HEK293 (cell line): ENCODE data around the gene PHF12.
A peak's percentile ranks its signal among the peaks of the same experiment; 100 is the strongest.

Source experiments
- CTCF ChIA-PET: fragments of 350-600 bp; formaldehyde crosslinking; extraction: SDS; loops from one replicate; lab custom pipeline; 2021; ENCODE audit warnings: antibody characterized with exemption; lab: Yijun Ruan, JAX
- POLR2A ChIA-PET: fragments of 300-600 bp; formaldehyde crosslinking; extraction: SDS; loops from one replicate; lab custom pipeline; 2020; ENCODE audit warnings: antibody characterized with exemption, inconsistent platforms; lab: Yijun Ruan, JAX
- H3K27ac ChIP-seq: fragments of 200-500 bp; sonication (Bioruptor generic); 2 replicates; pipeline ENCODE4 v1.5.1; 2014; ENCODE audit warnings: low read depth, low read length, control low read depth, inconsistent platforms; ENCODE audit errors: extremely low read depth
- H3K36me3 ChIP-seq, 2 experiments: fragments of 200-500 bp in 1 of 2; sonication (Bioruptor generic) in 1 of 2; 1 replicate in 1 of 2; 2 replicates in 1 of 2; pipeline ENCODE4 v1.5.1; 2014 to 2017; ENCODE audit warnings: inconsistent platforms in 2 of 2, low read length in 2 of 2; ENCODE audit not compliant: control insufficient read depth in 2 of 2, insufficient read depth in 1 of 2
- H3K4me1 ChIP-seq: fragments of 200-500 bp; sonication (Bioruptor generic); 2 replicates; pipeline ENCODE4 v1.5.1; 2014; ENCODE audit warnings: mild to moderate bottlenecking, low read length, inconsistent platforms; ENCODE audit not compliant: control insufficient read depth, insufficient read depth
- H3K4me3 ChIP-seq: 2 replicates; pipeline ENCODE4 v1.5.1; 2011; ENCODE audit warnings: low read depth, mild to moderate bottlenecking, control low read depth, low read length, moderate library complexity
- H3K9me3 ChIP-seq: fragments of 200-500 bp; sonication (Bioruptor generic); 2 replicates; pipeline ENCODE4 v1.5.1; 2014; ENCODE audit warnings: low read depth, low read length, inconsistent platforms; ENCODE audit not compliant: control insufficient read depth, insufficient read depth
- BCL11A ChIP-seq: fragments of 450-650 bp; formaldehyde crosslinking; IDR thresholded peaks from 2 replicates; pipeline ENCODE4 v1.5.1; 2016; ENCODE audit warnings: low read depth, missing biosample characterization, missing genetic modification characterization
- FEZF1 ChIP-seq: fragments of 450-650 bp; formaldehyde crosslinking; IDR thresholded peaks from 2 replicates; pipeline ENCODE4 v1.5.1; 2016; ENCODE audit warnings: missing biosample characterization, missing genetic modification characterization
- GLIS1 ChIP-seq: fragments of 450-650 bp; formaldehyde crosslinking; IDR thresholded peaks from 2 replicates; pipeline ENCODE4 v1.5.1; 2016; ENCODE audit warnings: missing biosample characterization, missing genetic modification characterization
- MZF1 ChIP-seq: fragments of 450-650 bp; formaldehyde crosslinking; IDR thresholded peaks from 2 replicates; pipeline ENCODE4 v1.5.1; 2017; ENCODE audit warnings: missing biosample characterization, missing genetic modification characterization, borderline replicate concordance
- REPIN1 ChIP-seq: fragments of 450-650 bp; formaldehyde crosslinking; IDR thresholded peaks from 2 replicates; pipeline ENCODE4 v1.5.1; 2017; ENCODE audit warnings: missing biosample characterization, missing genetic modification characterization, low read depth
- SALL2 ChIP-seq: fragments of 450-650 bp; formaldehyde crosslinking; IDR thresholded peaks from 2 replicates; pipeline ENCODE4 v1.5.0; 2017; ENCODE audit warnings: missing biosample characterization, mild to moderate bottlenecking, missing genetic modification characterization, borderline replicate concordance
- WT1 ChIP-seq: fragments of 450-650 bp; formaldehyde crosslinking; IDR thresholded peaks from 2 replicates; pipeline ENCODE4 v1.5.1; 2016; ENCODE audit warnings: missing biosample characterization, missing genetic modification characterization
- ZNF148 ChIP-seq: fragments of 450-650 bp; formaldehyde crosslinking; IDR thresholded peaks from 2 replicates; pipeline ENCODE4 v1.5.0; 2017; ENCODE audit warnings: missing biosample characterization, missing genetic modification characterization, borderline replicate concordance
- ZNF175 ChIP-seq: fragments of 450-650 bp; formaldehyde crosslinking; IDR thresholded peaks from 2 replicates; pipeline ENCODE4 v1.5.1; 2016; ENCODE audit warnings: missing biosample characterization, missing genetic modification characterization
- ZNF184 ChIP-seq: fragments of 450-650 bp; IDR thresholded peaks from 2 replicates; pipeline ENCODE4 v1.5.1; 2018; ENCODE audit warnings: missing biosample characterization, mild to moderate bottlenecking, missing genetic modification characterization
- ZNF280D ChIP-seq: fragments of 450-650 bp; formaldehyde crosslinking; IDR thresholded peaks from 2 replicates; pipeline ENCODE4 v1.5.1; 2016; ENCODE audit warnings: missing biosample characterization, missing genetic modification characterization
- ZNF292 ChIP-seq: fragments of 450-650 bp; formaldehyde crosslinking; IDR thresholded peaks from 2 replicates; pipeline ENCODE4 v1.5.1; 2016; ENCODE audit warnings: low read depth, missing biosample characterization, missing genetic modification characterization, borderline replicate concordance
- ZNF48 ChIP-seq: fragments of 450-650 bp; formaldehyde crosslinking; IDR thresholded peaks from 2 replicates; pipeline ENCODE4 v1.5.1; 2016; ENCODE audit warnings: missing biosample characterization, missing genetic modification characterization
- ZNF600 ChIP-seq: fragments of 450-650 bp; formaldehyde crosslinking; IDR thresholded peaks from 2 replicates; pipeline ENCODE4 v1.5.1; 2016; ENCODE audit warnings: missing biosample characterization, missing genetic modification characterization
- ZNF624 ChIP-seq: fragments of 450-650 bp; formaldehyde crosslinking; IDR thresholded peaks from 2 replicates; pipeline ENCODE4 v1.5.1; 2017; ENCODE audit warnings: missing biosample characterization, missing genetic modification characterization
- ZNF639 ChIP-seq: fragments of 450-650 bp; formaldehyde crosslinking; IDR thresholded peaks from 2 replicates; pipeline ENCODE4 v1.5.1; 2016; ENCODE audit warnings: missing biosample characterization, missing genetic modification characterization
- ZNF645 ChIP-seq: fragments of 450-650 bp; formaldehyde crosslinking; IDR thresholded peaks from 2 replicates; pipeline ENCODE4; 2016; ENCODE audit warnings: missing biosample characterization, missing genetic modification characterization
- ZNF704 ChIP-seq: fragments of 450-650 bp; formaldehyde crosslinking; IDR thresholded peaks from 2 replicates; pipeline ENCODE4 v1.5.1; 2016; ENCODE audit warnings: missing biosample characterization, missing genetic modification characterization
- ZNF830 ChIP-seq: fragments of 450-650 bp; IDR thresholded peaks from 2 replicates; pipeline ENCODE4 v1.5.0; 2018; ENCODE audit warnings: missing biosample characterization, missing genetic modification characterization, low read depth, mild to moderate bottlenecking, moderate library complexity
- TF ChIP-seq, protein P1 (sequence below): fragments of 450-650 bp; formaldehyde crosslinking; IDR thresholded peaks from 2 replicates; pipeline ENCODE4 v1.5.1; 2016; ENCODE audit warnings: missing biosample characterization, missing genetic modification characterization

The PHF12 gene

DNA sequence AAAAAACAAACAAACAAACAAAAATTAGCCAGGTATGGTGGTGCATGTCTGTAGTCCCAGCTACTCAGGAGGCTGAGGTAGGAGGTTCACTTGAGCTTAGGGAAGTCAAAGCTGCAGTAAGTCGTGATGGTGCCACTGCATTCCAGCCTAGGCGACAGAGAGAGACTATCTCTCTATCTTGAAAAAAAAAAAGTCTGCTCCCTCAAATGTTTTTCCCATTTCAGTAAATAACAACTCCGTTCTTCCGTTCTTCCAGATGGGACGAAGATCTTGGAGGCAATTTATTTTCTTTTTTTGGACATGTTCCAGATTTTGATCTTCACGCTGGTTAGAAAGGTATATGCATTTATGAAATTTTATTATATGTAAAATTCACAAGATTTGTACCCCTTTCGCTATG, 77.5 kb downstream of the PHF12 start:
- TF ChIP-seq ZNF704 (no peak), BCL11A (tag by site-specific recombination) (no peak), ZNF624 (tag by site-specific recombination) (no peak), SALL2 (tag by site-specific recombination) (no peak), FEZF1 (tag by site-specific recombination) (no peak), WT1 (no peak), ZNF184 (tag by site-specific recombination) (no peak), ZNF600 (tag by site-specific recombination) (no peak), ZNF830 (tag by site-specific recombination) (no peak), ZNF148 (tag by site-specific recombination) (no peak), ZNF645 (no peak)
- TF ChIP-seq, protein P1, sequence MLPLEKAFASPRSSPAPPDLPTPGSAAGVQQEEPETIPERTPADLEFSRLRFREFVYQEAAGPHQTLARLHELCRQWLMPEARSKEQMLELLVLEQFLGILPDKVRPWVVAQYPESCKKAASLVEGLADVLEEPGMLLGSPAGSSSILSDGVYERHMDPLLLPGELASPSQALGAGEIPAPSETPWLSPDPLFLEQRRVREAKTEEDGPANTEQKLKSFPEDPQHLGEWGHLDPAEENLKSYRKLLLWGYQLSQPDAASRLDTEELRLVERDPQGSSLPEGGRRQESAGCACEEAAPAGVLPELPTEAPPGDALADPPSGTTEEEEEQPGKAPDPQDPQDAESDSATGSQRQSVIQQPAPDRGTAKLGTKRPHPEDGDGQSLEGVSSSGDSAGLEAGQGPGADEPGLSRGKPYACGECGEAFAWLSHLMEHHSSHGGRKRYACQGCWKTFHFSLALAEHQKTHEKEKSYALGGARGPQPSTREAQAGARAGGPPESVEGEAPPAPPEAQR (tag by site-specific recombination), result no peak
- ChIA-PET POLR2A (no interaction called here), CTCF (interaction anchor here (1.6 kb wide), 1 partner anchor 110 kb away, joined by 7 read pairs; no protein-coding TSS in a partner anchor)
- Histone ChIP-seq H3K36me3 (peaks cover 0 to 9% of the 10 kb centered on the region in 2 experiments; a peak in 2 of 3 replicates), H3K9me3 (no peaks in the 10 kb centered on the region), H3K4me1 (no peaks in the 10 kb centered on the region), H3K27ac (no peak overlapping the region), H3K4me3 (no peak overlapping the region)

DNA sequence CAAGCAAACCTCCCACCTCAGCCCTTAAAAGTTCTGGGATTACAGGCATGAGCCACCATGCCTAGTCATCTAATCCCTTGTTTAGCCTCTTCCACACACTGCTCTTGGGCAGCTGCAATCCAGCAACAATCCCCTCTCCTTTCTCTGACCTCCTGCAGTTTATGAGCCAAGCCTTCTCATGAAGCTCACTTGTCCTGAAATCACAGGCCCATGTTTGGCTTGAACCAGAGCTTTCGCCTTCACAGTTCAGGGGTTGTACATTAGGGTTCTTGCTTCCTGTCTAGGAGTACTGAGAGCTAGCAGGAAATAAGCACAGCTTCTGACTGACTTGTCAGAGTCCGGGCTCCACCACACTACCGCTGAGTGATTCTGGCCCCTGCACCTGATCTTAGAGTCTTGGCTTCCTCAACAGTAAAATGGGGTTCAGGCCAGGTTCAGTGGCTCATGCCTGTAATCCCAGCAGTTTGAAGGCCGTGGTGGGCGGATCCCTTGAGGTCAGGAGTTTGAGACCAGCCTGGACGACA, 80.2 kb downstream of the PHF12 start:
- no peaks in the 10 kb centered on the region for H3K36me3 ChIP-seq
- no peaks in the 10 kb centered on the region for H3K4me1 ChIP-seq
- no peak overlapping the region for H3K4me3 ChIP-seq
- POLR2A ChIA-PET, result no interaction called here
- H3K27ac ChIP-seq, result no peak overlapping the region
- TF ChIP-seq ZNF175 (tag by site-specific recombination), result no peak
- peak; percentile 26; the same call in 1 of the 2 replicates for TF ChIP-seq GLIS1
- TF ChIP-seq, all 188 proteins: peak for 1
- no peaks in the 10 kb centered on the region for H3K9me3 ChIP-seq
- CTCF ChIA-PET, result interaction anchor here (0.5 to 2.8 kb wide), 7 partner anchors 8 to 108 kb away, joined by 3 to 22 read pairs (median 4); no protein-coding TSS in a partner anchor

DNA sequence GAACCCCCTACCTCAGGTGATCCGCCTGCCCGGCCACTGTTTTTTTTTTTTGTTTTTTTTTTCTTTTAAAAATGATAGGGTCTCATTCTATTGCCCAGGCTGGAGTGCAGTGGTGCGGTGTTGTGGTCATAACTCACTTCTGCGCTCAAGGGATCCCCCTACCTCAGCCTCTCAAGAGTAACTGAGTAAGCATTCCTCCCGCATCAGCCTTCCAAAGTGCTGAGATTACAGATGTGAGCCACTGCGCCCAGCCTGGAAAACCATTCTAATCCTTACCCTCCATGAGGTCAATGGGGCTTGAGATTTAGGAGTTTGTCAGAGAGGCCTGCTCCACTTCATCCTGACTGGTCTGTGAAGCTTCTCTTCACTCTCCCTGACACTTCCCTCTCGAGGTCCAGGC, 84.0 kb downstream of the PHF12 start:
- Histone ChIP-seq H3K36me3 (no peaks in the 10 kb centered on the region), H3K9me3 (no peaks in the 10 kb centered on the region), H3K4me1 (no peaks in the 10 kb centered on the region), H3K27ac (no peak overlapping the region), H3K4me3 (no peak overlapping the region)
- CTCF ChIA-PET, result interaction anchor here (1.2 to 4.7 kb wide), 2 partner anchors 13 to 104 kb away, joined by 3 to 23 read pairs; partner anchors contain the start of gene ERAL1
- POLR2A ChIA-PET, result interaction anchor here (0.6 kb wide), 1 partner anchor 313 kb away, joined by 5 read pairs; the partner anchor contains the start of gene MYO18A
- TF ChIP-seq REPIN1, result no peak
- no peak for TF ChIP-seq ZNF48
- no peak for TF ChIP-seq ZNF292 (tag by site-specific recombination)
- TF ChIP-seq ZNF280D (tag by site-specific recombination), result no peak
- TF ChIP-seq MZF1, result no peak
- no peak for TF ChIP-seq ZNF639 (tag by site-specific recombination)
